DND-41 (cell line): ENCODE measurements around the gene GHDC.
"Not testable (repeated sequence)": the region's sequence is repeated elsewhere in the genome, so short reads cannot be mapped to it uniquely, and the experiment has no call there.

ENCODE experiments used
- ATAC-seq: fragments of 200-7000 bp; cut with Tn5 transposase; 3 replicates; pipeline ENCODE4 v1.9.1; 2021; ENCODE audit warnings: low read depth; ENCODE audit not compliant: insufficient read depth
- DNase-seq: peaks from one replicate; pipeline ENCODE4 v3.0.0-alpha.2; 2020
- H2AFZ ChIP-seq: 2 replicates; pipeline ENCODE4 v1.6.0; 2012; ENCODE audit warnings: low read depth, low read length
- H3K27ac ChIP-seq: 2 replicates; pipeline ENCODE4 v1.5.1; 2012; ENCODE audit warnings: low read length, inconsistent platforms
- H3K27me3 ChIP-seq: fragments of 200-600 bp; sonication (generic); 2 replicates; pipeline ENCODE4 v1.6.0; 2012; ENCODE audit warnings: low read length, mild to moderate bottlenecking, inconsistent platforms; ENCODE audit not compliant: insufficient read depth, poor library complexity
- H3K36me3 ChIP-seq: 2 replicates; pipeline ENCODE4 v1.5.1; 2012; ENCODE audit warnings: low read length, inconsistent platforms; ENCODE audit not compliant: insufficient read depth
- H3K4me1 ChIP-seq: 2 replicates; pipeline ENCODE4 v1.5.1; 2012; ENCODE audit warnings: mild to moderate bottlenecking, low read length; ENCODE audit not compliant: insufficient read depth
- H3K4me2 ChIP-seq: 2 replicates; pipeline ENCODE4 v1.6.0; 2012; ENCODE audit warnings: mild to moderate bottlenecking, moderate library complexity, low read length, inconsistent platforms; ENCODE audit not compliant: insufficient read depth
- H3K4me3 ChIP-seq, 2 experiments: fragments of 200-600 bp in 1 of 2; shearing (Covaris generic) in 1 of 2; 2 replicates each; pipeline ENCODE4 v1.5.1; 2012 to 2016; ENCODE audit warnings: inconsistent platforms in 2 of 2, low read length in 2 of 2, mild to moderate bottlenecking in 2 of 2, low read depth in 1 of 2, moderate library complexity in 1 of 2
- H3K79me2 ChIP-seq: 2 replicates; pipeline ENCODE4 v1.6.0; 2012; ENCODE audit warnings: low read length, inconsistent platforms; ENCODE audit not compliant: insufficient read depth
- H3K9ac ChIP-seq: 2 replicates; pipeline ENCODE4 v1.6.0; 2012; ENCODE audit warnings: low read depth, mild to moderate bottlenecking, inconsistent platforms, low read length, moderate library complexity
- H3K9me3 ChIP-seq: 2 replicates; pipeline ENCODE4 v1.5.1; 2012; ENCODE audit warnings: low read length, moderate library complexity, mild to moderate bottlenecking, inconsistent platforms; ENCODE audit not compliant: insufficient read depth, severe bottlenecking
- H4K20me1 ChIP-seq: 2 replicates; pipeline ENCODE4 v1.6.0; 2012; ENCODE audit warnings: low read length; ENCODE audit not compliant: insufficient read depth
- EZH2 ChIP-seq: IDR thresholded peaks from 3 replicates; pipeline ENCODE4 v1.6.1; 2012; ENCODE audit warnings: borderline replicate concordance, low read depth, mild to moderate bottlenecking, moderate library complexity, low read length, inconsistent platforms; ENCODE audit not compliant: severe bottlenecking
- TF ChIP-seq, protein P1 (sequence below): IDR thresholded peaks from 2 replicates; pipeline ENCODE4 v1.5.1; 2012; ENCODE audit warnings: borderline replicate concordance, low read length, moderate library complexity, mild to moderate bottlenecking; ENCODE audit not compliant: poor library complexity, severe bottlenecking; ENCODE audit errors: extremely low read depth

Gene GHDC

DNA sequence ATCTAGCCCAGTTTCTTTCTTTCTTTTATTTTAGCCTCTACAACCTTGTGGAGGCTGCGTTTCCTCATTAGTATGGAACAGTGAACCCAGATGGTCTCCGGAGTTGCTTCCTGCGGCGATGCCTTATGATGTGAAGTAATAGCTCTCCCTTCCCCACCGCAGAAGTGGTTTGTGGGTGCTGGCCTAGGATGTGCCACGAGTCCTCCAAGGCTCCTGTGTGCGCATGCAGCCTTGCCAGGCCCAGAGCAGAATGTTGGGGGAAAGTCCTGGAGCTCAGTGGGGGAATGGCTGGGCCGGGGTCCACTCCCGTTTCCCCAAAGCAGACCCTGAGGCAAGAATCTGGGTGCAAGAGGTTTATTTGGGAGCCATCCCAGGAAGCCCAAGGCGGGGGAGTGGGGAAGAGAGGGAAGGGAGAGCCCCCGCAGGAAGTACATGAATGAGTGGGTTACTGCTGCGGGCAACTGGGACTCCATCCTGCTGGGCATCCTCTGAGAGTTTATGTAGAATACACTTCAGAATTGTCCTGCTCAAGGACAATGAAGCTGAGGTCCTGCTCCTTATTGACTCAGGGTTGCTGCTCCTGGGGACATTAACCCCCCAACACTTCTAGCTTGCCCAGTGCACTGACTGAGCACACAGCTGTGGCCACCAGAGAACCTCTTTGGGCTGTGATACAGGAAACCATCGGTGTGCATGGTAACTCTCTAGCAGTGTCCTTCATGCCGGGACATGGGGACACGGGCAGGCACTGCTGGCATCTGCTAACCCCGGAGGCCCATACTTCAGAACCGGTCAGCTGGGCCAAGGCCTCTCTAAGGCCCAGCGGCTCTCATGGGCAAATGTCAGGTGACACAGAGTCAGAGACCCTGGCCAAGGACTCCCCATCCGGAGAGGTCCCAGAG, 5.3 kb downstream of the GHDC start:
- peaks cover 33% of the 10 kb centered on the region for H3K4me1 ChIP-seq
- H3K79me2 ChIP-seq = peaks cover 5% of the 10 kb centered on the region; the same call in 1 of the 2 replicates
- no peak overlapping the region for H3K4me3 ChIP-seq
- 0 out of 2 replicates have a peak, but pooled peaks cover 4% of the 10 kb centered on the region for H3K36me3 ChIP-seq
- DNase-seq (no peak), ATAC-seq (no peak)
- H3K27ac ChIP-seq = no peak overlapping the region
- H3K9me3 ChIP-seq = no peaks in the 10 kb centered on the region
- H3K4me2 ChIP-seq = no peak overlapping the region
- H3K9ac ChIP-seq = no peak overlapping the region
- no peaks in the 10 kb centered on the region for H4K20me1 ChIP-seq
- no peaks in the 10 kb centered on the region for H3K27me3 ChIP-seq
- no peak overlapping the region for H2AFZ ChIP-seq
- TF ChIP-seq, protein P1, sequence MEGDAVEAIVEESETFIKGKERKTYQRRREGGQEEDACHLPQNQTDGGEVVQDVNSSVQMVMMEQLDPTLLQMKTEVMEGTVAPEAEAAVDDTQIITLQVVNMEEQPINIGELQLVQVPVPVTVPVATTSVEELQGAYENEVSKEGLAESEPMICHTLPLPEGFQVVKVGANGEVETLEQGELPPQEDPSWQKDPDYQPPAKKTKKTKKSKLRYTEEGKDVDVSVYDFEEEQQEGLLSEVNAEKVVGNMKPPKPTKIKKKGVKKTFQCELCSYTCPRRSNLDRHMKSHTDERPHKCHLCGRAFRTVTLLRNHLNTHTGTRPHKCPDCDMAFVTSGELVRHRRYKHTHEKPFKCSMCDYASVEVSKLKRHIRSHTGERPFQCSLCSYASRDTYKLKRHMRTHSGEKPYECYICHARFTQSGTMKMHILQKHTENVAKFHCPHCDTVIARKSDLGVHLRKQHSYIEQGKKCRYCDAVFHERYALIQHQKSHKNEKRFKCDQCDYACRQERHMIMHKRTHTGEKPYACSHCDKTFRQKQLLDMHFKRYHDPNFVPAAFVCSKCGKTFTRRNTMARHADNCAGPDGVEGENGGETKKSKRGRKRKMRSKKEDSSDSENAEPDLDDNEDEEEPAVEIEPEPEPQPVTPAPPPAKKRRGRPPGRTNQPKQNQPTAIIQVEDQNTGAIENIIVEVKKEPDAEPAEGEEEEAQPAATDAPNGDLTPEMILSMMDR = no peak
- no peak for TF ChIP-seq EZH2

DNA sequence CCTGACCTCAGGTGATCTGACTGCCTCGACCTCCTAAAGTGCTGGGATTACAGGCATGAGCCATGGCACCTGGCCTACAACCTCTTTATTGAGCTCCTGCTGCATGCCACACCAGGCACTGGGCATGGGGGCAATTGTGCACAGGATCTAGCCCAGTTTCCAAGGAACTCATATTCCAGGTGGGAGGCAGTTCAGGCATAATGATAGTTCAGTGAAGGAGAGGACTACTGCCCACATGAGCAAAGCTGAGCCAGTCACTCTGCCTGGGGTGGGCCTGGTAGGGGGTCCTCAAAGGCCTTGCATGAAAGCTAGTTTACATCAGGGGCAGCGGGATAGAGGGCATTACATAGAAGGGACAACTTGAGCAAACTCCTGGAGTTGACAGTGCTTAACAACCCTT, 6.5 kb downstream of the GHDC start:
- no peak for ATAC-seq
- TF ChIP-seq, protein P1 = no peak
- no peak for TF ChIP-seq EZH2

DNA sequence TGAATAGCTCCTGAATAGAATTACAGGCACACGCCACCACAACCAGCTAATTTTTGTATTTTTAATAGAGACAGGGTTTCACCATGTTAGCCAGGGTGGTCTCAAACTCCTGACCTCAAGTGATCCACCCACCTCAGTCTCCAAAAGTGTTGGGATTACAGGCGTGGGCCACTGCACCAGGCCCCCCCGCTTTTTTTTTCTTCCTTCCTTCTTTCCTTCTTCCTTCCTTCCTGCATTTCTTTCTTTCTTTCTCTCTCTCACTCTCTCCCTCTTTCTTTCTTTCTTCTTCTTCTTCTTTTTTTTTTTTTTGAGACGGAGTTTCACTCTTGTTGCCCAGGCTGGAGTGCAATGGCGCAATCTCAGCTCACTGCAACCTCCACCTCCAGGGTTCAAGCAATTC, 8.1 kb downstream of the GHDC start:
- ATAC-seq, DNase-seq, H3K27me3 ChIP-seq, H3K36me3 ChIP-seq, H3K9ac ChIP-seq, H3K4me2 ChIP-seq, H3K79me2 ChIP-seq, H3K27ac ChIP-seq, H3K9me3 ChIP-seq, H2AFZ ChIP-seq, H3K4me3 ChIP-seq, H4K20me1 ChIP-seq: not testable (repeated sequence)
- H3K4me1 ChIP-seq = peaks cover 26% of the 10 kb centered on the region

More for the DNA sequence above, 6.5 kb downstream of the GHDC start:
- no peak overlapping the region for H2AFZ ChIP-seq
- 0 out of 2 replicates have a peak, but pooled peaks cover 4% of the 10 kb centered on the region for H3K36me3 ChIP-seq
- H3K27me3 ChIP-seq = no peaks in the 10 kb centered on the region
- no peak overlapping the region for H3K9ac ChIP-seq
- H3K4me1 ChIP-seq = peaks cover 33% of the 10 kb centered on the region
- H3K9me3 ChIP-seq = no peaks in the 10 kb centered on the region
- no peak overlapping the region for H3K4me2 ChIP-seq
- H3K79me2 ChIP-seq = no peaks in the 10 kb centered on the region
- no peaks in the 10 kb centered on the region for H4K20me1 ChIP-seq
- no peak overlapping the region for H3K4me3 ChIP-seq
- no peak overlapping the region for H3K27ac ChIP-seq
- DNase-seq = no peak

DNA sequence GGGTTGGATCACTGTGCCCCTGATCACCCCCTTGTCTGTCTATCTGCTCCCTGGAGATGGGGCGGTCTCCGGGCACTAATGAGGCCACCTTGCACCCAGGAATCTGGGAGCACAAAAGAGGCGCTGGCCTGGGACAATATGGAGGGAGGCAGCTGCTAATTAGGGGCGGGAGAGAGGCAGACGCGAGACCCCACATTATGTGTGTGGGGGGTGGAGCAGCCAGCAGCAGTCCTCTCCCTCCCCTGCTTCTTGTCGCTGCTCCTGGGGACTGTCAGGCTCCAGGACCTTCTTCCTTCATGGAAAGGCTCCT, 8.7 kb downstream of the GHDC start:
- no peaks in the 10 kb centered on the region for H3K79me2 ChIP-seq
- no peak for TF ChIP-seq EZH2
- TF ChIP-seq, protein P1 = no peak
- H3K4me1 ChIP-seq = peaks cover 26% of the 10 kb centered on the region
- H2AFZ ChIP-seq = no peak overlapping the region
- H3K36me3 ChIP-seq = no peaks in the 10 kb centered on the region
- no peaks in the 10 kb centered on the region for H3K27me3 ChIP-seq
- H3K9me3 ChIP-seq = no peaks in the 10 kb centered on the region
- H4K20me1 ChIP-seq = no peaks in the 10 kb centered on the region
- H3K9ac ChIP-seq = no peak overlapping the region
- no peak overlapping the region for H3K4me2 ChIP-seq
- H3K4me3 ChIP-seq = no peak overlapping the region
- no peak overlapping the region for H3K27ac ChIP-seq
- ATAC-seq = no peak
- DNase-seq = no peak
